ENCODE results near the gene KRTAP5-1.

- TF ChIP-seq CTCF (IDR thresholded peaks at IDR 0.05) (no peak), POLR2A (IDR thresholded peaks at IDR 0.05; ENCODE audit: low read depth) (no peak)
Observed at GRCh38 chr11:1547467-1548098, 37.5 kb downstream of the KRTAP5-1 start.
